OCI-LY3 (cell line): ENCODE results near the gene IBA57.
A peak's percentile ranks its signal among the peaks of the same experiment; 100 is the strongest.

Source experiments
- H2AFZ ChIP-seq: fragments of 200-600, 300-600 bp; shearing (Covaris generic); 2 replicates; pipeline ENCODE4 v1.6.0; 2014; ENCODE audit warnings: antibody characterized with exemption, low read depth, low read length
- H3K27ac ChIP-seq: fragments of 200-600, 300-600 bp; sonication (generic); 2 replicates; pipeline ENCODE4 v1.5.1; 2014; ENCODE audit warnings: mild to moderate bottlenecking, low read length, moderate library complexity, mixed read lengths
- H3K27me3 ChIP-seq: fragments of 200-600, 300-600 bp; sonication (generic); 2 replicates; pipeline ENCODE4 v1.6.1; 2014; ENCODE audit warnings: low read depth, low read length, mixed read lengths
- H3K36me3 ChIP-seq: fragments of 200-600, 300-600 bp; sonication (generic); replicated peaks from 2 replicates; pipeline ENCODE3; 2014; ENCODE audit warnings: low read depth, low read length, mixed read lengths
- H3K4me1 ChIP-seq: fragments of 300-600, 200-600 bp; sonication (generic); 2 replicates; pipeline ENCODE4 v1.6.1; 2014; ENCODE audit warnings: low read length, mixed read lengths
- H3K4me2 ChIP-seq: fragments of 200-600, 300-600 bp; sonication (generic); 2 replicates; pipeline ENCODE4 v1.6.1; 2014; ENCODE audit warnings: low read length, mixed read lengths
- H3K4me3 ChIP-seq: fragments of 300-600, 200-600 bp; sonication (generic); 2 replicates; pipeline ENCODE4 v1.5.1; 2014; ENCODE audit warnings: antibody characterized with exemption, mild to moderate bottlenecking, low read length, moderate library complexity
- H3K79me2 ChIP-seq: fragments of 300-600, 200-600 bp; shearing (Covaris generic); 2 replicates; pipeline ENCODE4 v1.6.1; 2014; ENCODE audit warnings: mild to moderate bottlenecking, low read length, mixed read lengths
- H3K9ac ChIP-seq: fragments of 300-600, 200-600 bp; shearing (Covaris generic); 2 replicates; pipeline ENCODE4 v1.6.0; 2014; ENCODE audit warnings: mild to moderate bottlenecking, low read length, moderate library complexity
- H3K9me3 ChIP-seq: fragments of 200-600, 300-600 bp; shearing (Covaris generic); 2 replicates; pipeline ENCODE4 v1.6.1; 2014; ENCODE audit warnings: low read length, mixed read lengths; ENCODE audit not compliant: insufficient read depth
- H4K20me1 ChIP-seq: fragments of 200-600, 300-600 bp; sonication (generic); 2 replicates; pipeline ENCODE4 v1.6.1; 2016; ENCODE audit warnings: low read length, mixed read lengths; ENCODE audit not compliant: insufficient read depth
- CTCF ChIP-seq: fragments of 200-600, 300-600 bp; sonication (generic); IDR thresholded peaks from 2 replicates; pipeline ENCODE4 v1.5.1; 2014; ENCODE audit warnings: antibody characterized with exemption, low read length, low read depth
- EZH2phosphoT487 ChIP-seq: fragments of 200-600 bp; shearing (Covaris generic); IDR thresholded peaks from 2 replicates; pipeline ENCODE4 v1.6.1; 2018; ENCODE audit warnings: antibody characterized with exemption, mixed run types, low read depth

Gene IBA57

DNA sequence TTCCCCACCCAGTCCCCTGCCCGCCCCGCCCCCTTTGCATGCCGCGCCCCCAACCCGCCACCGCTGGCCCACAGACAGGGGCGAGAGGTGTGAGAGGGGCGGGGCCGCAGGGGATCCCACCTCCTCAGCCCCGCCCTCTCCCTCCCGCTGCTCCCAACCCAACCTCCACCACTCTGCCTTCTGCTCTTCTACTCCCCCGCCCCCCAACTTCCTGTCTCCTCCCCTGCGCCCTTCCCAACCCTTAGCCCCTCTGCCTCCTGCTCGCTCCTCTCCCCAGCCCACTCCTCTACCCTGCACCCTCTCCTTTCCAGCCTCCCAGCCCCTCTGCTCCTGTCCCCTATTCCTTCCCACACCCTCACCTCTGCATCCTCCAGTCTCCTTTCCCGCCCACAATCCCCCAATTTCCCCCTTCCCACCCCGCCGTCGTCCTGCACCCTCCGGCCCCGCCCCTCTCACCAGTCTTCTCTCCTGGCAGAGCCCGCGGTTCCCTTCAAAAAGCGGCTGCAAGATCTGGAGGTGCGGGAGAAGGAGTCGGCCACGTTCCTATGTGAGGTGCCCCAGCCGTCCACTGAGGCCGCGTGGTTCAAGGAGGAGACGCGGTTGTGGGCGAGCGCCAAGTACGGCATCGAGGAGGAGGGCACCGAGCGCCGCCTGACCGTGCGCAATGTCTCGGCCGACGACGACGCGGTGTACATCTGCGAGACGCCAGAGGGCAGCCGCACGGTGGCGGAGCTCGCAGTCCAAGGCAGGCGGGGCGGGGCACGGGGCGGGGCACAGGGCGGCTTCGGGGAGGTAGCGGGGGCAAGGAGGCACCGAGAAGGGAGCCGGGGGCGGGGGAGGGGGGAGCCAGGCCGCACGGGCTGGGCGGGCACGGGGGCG is 47.6 kb downstream of the IBA57 start:
- no peaks in the 10 kb centered on the region for H3K9me3 ChIP-seq
- peak overlapping the region; percentile 80 for H3K4me3 ChIP-seq
- H4K20me1 ChIP-seq = no peaks in the 10 kb centered on the region
- no peaks in the 10 kb centered on the region for H3K4me1 ChIP-seq
- H3K79me2 ChIP-seq = no peaks in the 10 kb centered on the region
- H3K36me3 ChIP-seq = no peaks in the 10 kb centered on the region
- H3K27ac ChIP-seq = no peak overlapping the region
- H2AFZ ChIP-seq = peak overlapping the region; percentile 92
- TF ChIP-seq EZH2phosphoT487 = no peak
- peak; percentile 55 for TF ChIP-seq CTCF
- peak overlapping the region; percentile 33; the same call in 1 of the 2 replicates for H3K9ac ChIP-seq
- H3K4me2 ChIP-seq = peak overlapping the region; percentile 91
- H3K27me3 ChIP-seq = no peaks in the 10 kb centered on the region

- H3K4me2 ChIP-seq = peak overlapping the region; percentile 91
- no peaks in the 10 kb centered on the region for H3K4me1 ChIP-seq
- no peak overlapping the region for H3K27ac ChIP-seq
- no peak for TF ChIP-seq CTCF
- TF ChIP-seq EZH2phosphoT487 = no peak
- H3K9me3 ChIP-seq = no peaks in the 10 kb centered on the region
- H3K36me3 ChIP-seq = no peaks in the 10 kb centered on the region
- no peaks in the 10 kb centered on the region for H4K20me1 ChIP-seq
- H3K4me3 ChIP-seq = peak overlapping the region; percentile 80
- H3K9ac ChIP-seq = no peak overlapping the region
- H3K79me2 ChIP-seq = no peaks in the 10 kb centered on the region
- no peak overlapping the region for H2AFZ ChIP-seq
- no peaks in the 10 kb centered on the region for H3K27me3 ChIP-seq
Measured at GRCh38 chr1:228213917-228214808, 48.6 kb downstream of the IBA57 start.

- no peak for TF ChIP-seq EZH2phosphoT487
- TF ChIP-seq CTCF = no peak
- Histone ChIP-seq H3K9me3 (no peaks in the 10 kb centered on the region), H3K79me2 (no peaks in the 10 kb centered on the region), H3K27me3 (no peaks in the 10 kb centered on the region), H2AFZ (no peak overlapping the region), H3K4me1 (no peaks in the 10 kb centered on the region), H3K9ac (no peak overlapping the region), H3K36me3 (no peaks in the 10 kb centered on the region), H3K27ac (no peak overlapping the region), H4K20me1 (no peaks in the 10 kb centered on the region), H3K4me2 (no peak overlapping the region), H3K4me3 (no peak overlapping the region)
Measured at GRCh38 chr1:228214921-228215662, 49.5 kb downstream of the IBA57 start.
